ENCODE measurements around the gene RFLNA.

The RFLNA gene

GRCh38 chr12:124328636-124329035 is 33.7 kb downstream of the RFLNA start:
- H3K4me3 ChIP-seq (ENCODE audit: low read depth, low read length): no peak overlapping the region
- no peak for TF ChIP-seq CTCF (conservative IDR thresholded peaks at IDR 0.05; ENCODE audit: low read depth, low read length)
- no peak for DNase-seq (ENCODE audit: low read depth)

GRCh38 chr12:124332058-124332672 is 37.3 kb downstream of the RFLNA start:
- no peak overlapping the region for H3K4me3 ChIP-seq (ENCODE audit: low read depth, low read length)
- no peak for DNase-seq (ENCODE audit: low read depth)
- peak; percentile 49 for TF ChIP-seq CTCF (conservative IDR thresholded peaks at IDR 0.05; ENCODE audit: low read depth, low read length)

GRCh38 chr12:124332900-124333299 is 38.0 kb downstream of the RFLNA start:
- H3K4me3 ChIP-seq (ENCODE audit: low read depth, low read length): no peak overlapping the region
- TF ChIP-seq CTCF (conservative IDR thresholded peaks at IDR 0.05; ENCODE audit: low read depth, low read length): no peak
- no peak for DNase-seq (ENCODE audit: low read depth)

- H3K4me3 ChIP-seq (ENCODE audit: low read depth, low read length): no peak overlapping the region
- no peak for DNase-seq (ENCODE audit: low read depth)
- no peak for TF ChIP-seq CTCF (conservative IDR thresholded peaks at IDR 0.05; ENCODE audit: low read depth, low read length)
Measured at GRCh38 chr12:124333724-124334123, 38.8 kb downstream of the RFLNA start.

GRCh38 chr12:124334266-124334665 is 39.4 kb downstream of the RFLNA start:
- DNase-seq (ENCODE audit: low read depth): no peak
- H3K4me3 ChIP-seq (ENCODE audit: low read depth, low read length): no peak overlapping the region
- no peak for TF ChIP-seq CTCF (conservative IDR thresholded peaks at IDR 0.05; ENCODE audit: low read depth, low read length)

- H3K4me3 ChIP-seq (ENCODE audit: low read depth, low read length): no peak overlapping the region
- no peak for DNase-seq (ENCODE audit: low read depth)
- TF ChIP-seq CTCF (conservative IDR thresholded peaks at IDR 0.05; ENCODE audit: low read depth, low read length): no peak
Measured at GRCh38 chr12:124334976-124335375, 40.1 kb downstream of the RFLNA start.

- no peak overlapping the region for H3K4me3 ChIP-seq (ENCODE audit: low read depth, low read length)
- peak; percentile 2 for TF ChIP-seq CTCF (conservative IDR thresholded peaks at IDR 0.05; ENCODE audit: low read depth, low read length)
- no peak for DNase-seq (ENCODE audit: low read depth)
Measured at GRCh38 chr12:124335426-124336183, 40.7 kb downstream of the RFLNA start.

Data from choroid plexus epithelial cell (primary cell).